T-helper 1 cell (primary cell): ENCODE measurements around the gene MRPS12.
"Not testable (repeated sequence)": the region's sequence is repeated elsewhere in the genome, so short reads cannot be mapped to it uniquely, and the experiment has no call there.

Experiments used
- DNase-seq, 5 donors: peaks; one replicate each; pipeline ENCODE4 v3.0.0-alpha.2; 2012 to 2020

The MRPS12 gene

DNA sequence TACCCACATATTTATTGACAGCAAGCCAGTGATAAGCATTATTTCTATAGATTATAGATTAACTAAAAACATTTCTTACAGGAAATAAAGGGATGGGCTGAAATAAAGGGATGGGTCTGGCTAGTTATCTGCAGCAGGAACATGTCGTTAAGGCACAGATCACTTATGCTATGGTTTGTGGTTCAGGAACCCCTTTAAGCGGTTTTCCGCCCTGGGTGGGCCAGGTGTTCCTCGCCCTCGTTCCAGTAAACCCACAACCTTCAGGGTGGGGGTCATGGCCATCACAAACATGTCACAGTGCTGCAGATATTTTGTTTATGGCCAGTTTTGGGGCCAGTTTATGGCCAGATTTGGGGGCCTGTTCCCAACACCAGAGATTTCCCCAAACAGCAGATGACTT, 10.7 kb downstream of the MRPS12 start:
- DNase-seq, result not testable (repeated sequence)

DNA sequence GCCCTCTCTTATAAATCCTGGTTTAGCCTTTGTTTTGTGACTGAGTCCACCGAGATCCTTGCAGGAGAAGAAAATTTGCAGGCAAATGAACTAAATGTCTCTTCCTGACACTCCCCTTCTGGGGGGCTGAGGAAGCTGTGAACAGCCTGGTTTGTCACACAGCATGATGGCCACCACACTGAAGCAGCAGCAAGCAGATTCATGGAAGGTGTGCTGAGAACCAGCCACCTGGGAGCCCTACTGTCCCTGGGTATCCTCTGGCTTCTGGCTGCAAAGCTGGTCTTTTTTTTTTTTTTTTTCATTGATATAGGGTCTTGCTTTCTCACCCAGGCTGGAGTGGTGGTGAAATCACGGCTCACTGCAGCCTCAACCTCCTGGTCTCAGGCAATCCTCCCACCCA, 11.2 kb downstream of the MRPS12 start:
- DNase-seq, result no peak

DNA sequence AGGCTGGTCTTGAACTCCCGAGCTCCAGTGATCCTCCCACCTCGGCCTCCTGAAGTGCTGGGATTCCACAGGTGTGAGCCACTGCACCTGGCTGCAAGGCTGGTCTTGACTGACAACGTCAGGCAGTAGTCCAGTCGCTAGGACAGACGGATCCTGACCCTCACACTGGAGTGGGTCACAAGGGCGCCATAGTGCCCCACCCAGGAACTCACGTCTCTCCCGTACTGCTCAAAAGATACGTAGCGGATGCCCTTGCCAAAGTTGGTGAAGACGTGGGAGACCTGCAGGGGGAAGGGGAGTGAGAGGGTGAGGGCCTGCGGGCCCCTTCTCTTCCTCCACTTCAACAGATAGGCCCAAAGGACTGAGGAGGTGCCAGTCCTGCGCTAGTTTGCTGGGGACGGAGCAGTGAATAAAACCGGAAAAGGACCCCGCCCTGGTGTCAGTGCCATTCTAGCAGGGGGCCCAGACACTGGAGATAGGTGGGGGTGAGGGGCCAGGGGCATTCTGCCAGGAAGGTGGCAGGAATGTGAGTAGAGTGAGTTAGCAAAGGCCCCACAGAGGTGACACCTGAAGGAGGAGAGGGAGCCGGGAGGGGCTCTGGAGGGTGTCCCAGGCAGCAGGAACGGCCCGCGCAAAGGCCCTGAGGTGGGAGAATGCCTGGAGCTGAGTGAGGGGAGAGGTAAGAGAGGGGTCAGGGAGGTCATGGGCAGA, 11.9 kb downstream of the MRPS12 start:
- no peak for DNase-seq

DNA sequence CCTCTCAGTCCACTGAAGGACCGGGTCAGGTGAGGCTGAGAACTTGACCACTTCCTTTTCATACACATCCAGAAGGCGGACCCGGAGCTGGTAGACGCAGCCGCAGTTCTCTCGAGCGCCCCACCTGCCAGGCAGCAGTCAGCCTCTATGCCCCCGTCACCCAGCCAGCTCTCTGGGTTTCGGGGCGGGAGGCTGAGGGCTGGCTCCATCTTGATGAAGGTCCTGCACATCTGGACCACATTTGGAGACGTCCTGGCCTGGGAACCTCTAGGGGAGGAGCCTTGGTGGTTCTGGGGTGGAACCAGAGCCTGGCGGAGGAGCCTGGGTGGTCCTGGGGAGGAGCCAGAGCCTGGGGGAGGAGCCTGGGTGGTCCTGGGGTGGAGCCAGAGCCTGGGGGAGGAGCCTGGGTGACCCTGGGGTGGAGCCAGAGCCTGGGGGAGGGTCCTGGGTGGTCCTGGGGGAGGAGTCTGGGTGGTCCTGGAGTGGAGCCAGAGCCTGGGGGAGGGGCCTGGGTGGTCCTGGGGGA, 14.3 kb downstream of the MRPS12 start:
- no peak for DNase-seq

DNA sequence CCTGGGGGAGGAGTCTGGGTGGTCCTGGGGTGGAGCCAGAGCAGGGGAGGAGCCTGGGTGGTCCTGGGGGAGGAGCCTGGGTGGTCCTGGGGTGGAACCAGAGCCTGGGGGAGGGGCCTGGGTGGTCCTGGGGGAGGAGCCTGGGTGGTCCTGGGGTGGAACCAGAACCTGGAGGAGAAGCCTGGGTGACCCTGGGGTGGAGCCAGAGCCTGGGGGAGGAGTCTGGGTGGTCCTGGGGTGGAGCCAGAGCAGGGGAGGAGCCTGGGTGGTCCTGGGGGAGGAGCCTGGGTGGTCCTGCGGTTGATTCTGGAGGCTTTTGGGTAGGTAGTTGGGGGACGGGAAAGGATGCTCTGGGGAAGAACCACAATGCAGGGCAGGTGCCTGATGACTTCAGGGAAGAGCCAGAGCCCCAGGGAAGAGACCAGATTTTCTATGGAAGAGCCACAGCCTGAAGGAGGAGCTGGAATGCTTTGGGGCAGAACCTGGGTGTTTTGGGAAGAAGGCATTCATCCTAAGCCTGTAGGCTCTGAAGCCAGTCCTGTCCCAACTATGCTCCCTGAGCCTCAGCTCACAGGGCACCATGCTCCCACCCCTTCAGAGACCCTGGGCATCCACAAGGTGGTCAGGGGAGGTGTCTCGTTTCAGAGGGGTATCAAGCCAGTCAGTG, 15.0 kb downstream of the MRPS12 start:
- no peak for DNase-seq

DNA sequence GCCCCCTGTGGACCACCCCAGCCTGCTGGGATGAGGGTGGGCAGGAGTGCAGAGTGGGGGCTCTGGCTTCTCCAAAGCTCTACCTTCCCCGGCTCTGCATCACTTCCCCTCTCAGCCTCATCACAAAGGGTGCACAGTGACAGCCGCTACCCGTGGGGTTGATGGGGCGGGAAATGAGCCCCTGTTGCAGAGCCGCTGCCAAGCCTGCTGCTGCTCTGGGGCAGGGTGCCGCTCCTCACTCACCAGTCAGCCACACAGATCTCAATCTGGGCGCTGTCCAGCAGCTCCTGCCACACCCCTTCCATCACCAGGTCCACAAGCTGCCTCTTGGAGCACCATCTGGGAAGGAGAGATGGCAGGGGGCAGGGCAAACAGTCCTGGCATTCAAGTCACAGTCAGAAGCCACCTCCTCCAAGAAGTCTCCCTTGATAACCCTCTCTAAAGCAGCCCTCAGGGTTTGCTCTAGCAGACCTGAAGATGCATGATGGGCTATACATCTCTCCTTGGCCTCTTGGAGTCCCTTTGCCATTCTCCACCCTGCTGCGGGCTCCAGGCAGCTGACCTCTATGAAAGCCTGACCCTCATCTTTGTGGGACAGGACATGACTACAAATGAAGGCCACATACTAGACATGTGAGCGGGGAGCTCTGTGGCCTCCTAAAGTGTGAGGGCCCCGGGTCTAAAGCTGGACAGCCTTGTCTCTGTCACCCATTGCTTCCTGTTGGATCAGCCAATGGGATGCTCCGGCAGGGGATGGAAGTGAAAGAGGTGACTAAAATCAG, 15.7 kb downstream of the MRPS12 start:
- DNase-seq, result no peak

DNA sequence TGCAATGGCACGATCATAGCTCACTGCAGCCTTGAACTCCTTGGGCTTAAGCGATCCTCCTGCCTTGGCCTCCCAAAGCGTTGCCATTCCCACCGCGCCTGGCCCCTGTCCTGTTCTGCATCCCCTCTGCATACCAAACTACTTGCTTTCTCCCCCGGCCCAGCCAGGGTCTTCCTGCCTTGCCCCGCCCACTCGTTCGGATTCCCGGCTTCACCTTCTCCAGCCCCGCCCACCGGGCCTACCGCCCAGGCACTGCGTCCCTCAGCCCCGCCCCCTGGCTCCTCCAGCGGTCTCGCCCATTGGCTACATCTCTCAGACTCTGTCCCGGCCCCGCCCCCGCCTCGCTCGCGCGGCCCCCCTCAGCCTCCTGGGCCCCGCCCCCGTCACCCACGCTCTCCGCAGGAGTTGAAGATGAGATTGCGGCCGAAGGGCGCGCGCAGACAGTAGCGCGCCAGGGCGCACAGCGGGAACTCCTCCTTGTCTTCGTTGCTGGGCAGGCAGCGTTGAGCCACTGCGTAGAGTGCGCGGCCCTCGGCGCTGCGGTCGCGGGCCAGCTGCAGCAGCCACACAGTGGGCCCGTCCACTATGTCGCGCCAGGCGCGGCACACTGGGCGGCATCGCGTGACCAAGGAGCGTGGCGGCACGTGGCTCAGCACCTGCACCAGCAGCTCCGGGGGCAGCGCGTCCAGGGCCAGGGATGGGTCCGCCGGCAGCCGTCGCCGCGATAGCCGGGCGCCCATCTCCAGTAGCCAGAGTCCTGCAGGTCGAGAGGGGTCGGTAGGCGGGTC, 19.0 kb downstream of the MRPS12 start:
- peak; percentile 56 to 81 (median 68) for DNase-seq

DNA sequence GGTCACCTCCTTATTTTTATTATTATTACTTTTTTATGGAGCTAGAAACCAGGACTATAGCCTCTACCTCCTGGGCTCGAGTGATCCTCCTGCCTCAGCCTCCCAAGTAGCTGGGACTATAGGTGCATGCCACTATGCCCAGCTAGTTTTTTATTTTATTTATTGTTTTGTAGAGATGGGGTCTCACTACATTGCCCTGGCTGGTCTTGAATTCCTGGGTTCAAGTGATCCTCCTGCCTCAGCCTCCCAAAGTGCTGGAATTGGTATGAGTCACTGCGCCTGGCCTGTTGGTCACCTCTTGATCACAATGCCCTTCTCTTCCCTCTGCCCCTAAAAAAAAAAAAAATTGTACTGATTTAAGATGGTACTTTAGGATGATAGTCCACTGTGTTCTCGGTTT, 20.4 kb downstream of the MRPS12 start:
- DNase-seq, result no peak

DNA sequence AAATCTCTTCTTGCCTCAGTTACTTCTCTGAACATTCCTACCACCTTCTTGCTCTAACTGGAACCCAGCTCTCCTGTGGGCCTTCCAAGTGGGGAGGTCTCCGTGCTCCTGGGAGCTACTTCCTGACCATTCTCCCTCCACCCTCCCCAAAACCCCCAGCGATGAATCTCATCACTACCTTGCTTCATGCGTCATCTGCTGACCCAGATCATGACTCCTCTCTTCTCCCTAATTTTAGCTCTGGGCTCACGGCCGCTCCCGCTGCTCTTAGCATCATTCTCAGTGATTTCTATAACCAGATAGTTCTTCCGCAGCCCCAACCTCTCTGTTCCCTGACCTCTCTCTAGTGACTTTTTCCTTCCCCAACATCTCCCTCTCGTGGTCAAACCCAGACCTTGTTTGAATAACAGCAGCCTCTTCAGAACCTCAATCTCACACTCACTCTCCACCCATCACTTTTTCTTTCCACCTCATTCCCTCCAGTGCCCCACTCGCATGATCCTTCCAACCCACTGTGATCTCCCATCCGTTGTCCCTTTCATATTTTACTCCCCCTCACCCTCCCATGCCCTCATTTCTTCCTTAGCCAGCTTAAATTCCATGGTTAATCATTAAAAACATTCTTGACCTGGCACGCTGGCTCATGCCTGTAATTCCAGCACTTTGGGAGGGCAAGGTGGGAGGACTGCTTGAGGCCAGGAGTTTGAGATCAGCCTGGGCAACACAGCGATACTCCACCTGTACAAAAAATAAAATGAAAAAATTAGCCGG, 21.8 kb downstream of the MRPS12 start:
- peak in 2 of 5 donors; percentile 22 to 49 for DNase-seq

DNA sequence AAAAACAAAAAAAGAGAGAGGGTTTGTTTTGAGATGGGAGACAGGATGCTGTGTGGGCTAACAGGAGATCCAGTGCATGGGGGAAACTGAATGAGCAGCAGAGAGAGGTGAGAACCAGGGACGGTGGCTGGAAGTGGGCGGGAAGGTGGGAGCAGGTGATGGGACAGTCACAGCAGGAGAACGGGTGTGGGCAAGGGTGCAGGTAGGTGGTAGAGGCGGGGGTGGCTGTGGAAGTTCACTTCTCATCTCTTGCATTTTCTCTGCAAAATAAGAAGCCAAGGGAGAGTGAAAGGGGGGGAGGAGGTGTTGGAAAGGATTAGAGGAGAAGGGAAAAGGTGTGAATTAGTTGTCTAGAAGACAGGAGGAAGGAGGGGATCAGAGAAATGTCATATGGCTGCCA, 22.9 kb downstream of the MRPS12 start:
- DNase-seq, result no peak

DNA sequence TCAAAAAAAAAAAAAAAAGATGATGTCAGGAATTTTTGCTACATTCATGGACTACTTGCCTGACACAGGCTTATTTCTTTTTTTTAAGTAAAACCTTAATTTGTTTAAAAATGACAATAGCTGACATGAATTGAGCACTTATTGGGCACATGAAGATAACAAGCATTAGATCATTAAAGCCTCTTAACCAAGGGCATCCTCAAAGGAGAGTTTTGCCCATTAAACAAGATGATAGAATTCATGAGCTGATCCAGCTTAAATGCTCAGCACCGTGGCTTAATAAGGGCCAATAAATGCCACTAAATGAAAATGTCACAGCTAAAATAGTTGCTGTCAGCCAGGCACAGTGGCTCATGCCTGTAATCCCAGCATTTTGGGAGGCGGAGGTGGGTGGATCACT, 25.5 kb downstream of the MRPS12 start:
- no peak for DNase-seq

DNA sequence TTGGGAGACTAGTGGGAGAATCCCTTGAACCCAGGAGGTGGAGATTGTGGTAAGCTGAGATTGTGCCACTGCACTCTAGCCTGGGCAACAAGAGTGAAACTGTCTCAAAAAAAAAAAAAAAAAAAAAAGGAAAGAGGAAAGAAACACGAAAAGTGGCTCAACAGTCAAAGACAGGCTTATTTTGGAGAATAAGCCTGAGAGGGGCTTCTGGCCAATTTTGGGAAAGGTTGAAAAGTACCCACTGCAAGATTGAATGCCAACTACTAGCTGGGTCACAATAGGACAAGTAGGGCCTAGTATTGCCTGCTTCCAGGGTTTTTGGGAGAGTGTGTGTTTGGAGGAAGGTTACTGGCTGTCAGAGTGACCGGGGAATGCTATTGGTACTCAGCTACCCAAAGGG, 27.6 kb downstream of the MRPS12 start:
- DNase-seq, result no peak

DNA sequence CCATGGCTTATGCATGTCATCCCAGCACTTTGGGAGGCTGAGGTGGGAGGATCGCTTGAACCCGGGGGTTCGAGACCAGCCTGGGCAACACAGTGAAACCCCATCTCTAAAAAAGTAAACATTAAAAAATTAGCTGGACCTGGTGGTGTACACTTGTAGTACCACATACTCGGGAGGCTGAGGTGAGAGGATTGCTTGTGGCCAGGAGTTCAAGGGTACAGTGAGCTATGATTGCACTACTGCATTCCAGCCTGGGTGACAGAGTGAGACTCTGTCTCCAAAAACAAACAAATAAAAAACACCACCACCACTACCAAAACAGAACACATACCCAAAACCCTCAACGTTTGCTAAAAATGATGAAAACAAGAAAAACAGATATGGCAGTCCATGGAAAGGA, 28.9 kb downstream of the MRPS12 start:
- DNase-seq, result no peak

DNA sequence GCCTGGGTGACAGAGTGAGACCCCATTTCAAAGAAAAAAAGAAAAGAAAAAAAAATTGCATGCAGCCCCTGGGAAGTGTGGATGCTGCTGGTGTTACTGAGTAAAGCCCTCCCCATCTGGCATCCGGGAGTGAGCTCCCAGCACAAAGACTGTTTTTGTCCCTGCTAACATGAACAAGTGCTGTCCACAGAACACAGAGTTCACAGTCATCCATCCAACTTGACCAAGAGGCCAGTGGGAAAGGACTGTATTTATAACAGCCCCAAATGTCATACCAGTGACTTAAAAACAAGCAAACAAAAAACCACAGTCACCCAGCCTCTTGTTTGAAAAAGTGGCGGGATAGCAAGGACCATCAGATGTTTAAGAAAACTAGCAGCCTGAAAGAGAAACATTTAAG, 34.0 kb downstream of the MRPS12 start:
- DNase-seq, result no peak

DNA sequence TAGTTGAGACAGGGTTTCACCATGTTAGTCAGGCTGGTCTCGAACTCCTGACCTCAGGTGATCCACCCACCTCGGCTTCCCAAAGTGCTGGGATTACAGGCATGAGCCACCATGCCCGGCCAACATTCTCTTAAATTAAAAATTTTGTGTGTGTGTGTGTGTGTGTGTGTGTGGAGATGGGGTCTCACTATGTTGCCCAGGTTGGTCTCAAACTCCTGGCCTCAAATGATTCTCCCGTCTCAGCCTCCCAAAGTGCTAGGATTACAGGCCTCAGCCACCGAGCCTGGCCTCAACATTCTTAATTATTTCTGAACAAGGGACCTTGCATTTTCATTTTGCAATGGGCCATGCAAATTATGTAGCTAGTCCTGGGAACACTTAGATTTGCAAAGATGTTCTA, 35.4 kb downstream of the MRPS12 start:
- DNase-seq, result not testable (repeated sequence)

DNA sequence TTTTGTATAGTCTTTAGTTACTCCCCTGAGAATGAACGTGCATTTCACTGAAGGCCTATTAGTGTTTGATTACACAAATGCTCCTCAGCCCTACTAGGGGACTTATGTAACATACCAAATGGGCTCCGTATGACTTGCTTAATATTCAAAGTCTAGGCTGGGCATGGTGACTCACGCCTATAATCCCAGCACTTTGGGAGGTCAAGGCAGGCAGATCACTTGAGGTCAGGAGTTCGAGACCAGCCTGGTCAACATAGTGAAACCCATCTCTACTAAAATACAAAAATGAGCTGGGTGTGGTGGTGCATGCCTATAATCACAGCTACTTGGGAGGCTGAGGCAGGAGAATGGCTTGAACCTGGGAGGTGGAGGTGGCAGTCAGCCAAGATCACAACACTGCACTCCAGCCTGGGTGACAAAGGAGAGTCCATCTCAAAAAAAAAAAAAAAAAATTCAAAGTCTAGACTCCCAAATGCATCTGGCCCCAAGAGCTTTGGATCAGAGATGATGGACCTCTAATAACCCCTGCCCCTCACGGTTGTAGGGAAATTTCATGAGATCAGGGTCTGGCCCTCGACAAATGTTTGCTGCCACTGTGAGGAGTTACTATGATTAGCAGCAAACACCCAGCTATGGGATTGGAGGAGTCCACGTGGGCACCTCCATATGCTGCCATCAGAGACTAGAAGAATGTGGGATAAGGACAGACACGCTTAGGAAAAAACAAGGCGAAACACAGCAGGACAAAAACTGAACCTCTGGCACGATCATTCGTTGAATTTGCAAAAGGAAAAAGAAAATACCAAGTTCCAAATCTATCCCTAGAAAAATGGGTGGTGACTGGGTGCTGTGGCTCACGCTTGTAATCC, 40.2 kb downstream of the MRPS12 start:
- DNase-seq, result no peak

DNA sequence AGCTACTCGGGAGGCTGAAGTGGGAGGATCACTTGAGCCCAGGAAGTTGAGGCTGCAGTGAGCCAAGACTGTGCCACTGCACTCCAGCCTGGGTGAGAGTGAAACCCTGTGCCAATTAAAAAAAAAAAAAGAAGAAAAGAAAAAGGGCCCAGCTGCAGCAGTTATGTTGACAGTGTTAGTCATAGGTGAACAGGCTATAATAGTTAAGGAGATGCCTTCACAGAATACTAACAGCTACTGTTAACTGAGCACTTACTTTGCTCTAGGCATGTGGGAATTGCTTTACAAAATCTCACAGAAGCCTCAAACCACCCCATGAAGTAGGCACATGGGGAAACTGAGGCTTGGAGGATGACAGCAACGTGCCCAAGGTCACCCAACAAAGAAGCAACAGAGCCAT, 40.9 kb downstream of the MRPS12 start:
- DNase-seq, result no peak

DNA sequence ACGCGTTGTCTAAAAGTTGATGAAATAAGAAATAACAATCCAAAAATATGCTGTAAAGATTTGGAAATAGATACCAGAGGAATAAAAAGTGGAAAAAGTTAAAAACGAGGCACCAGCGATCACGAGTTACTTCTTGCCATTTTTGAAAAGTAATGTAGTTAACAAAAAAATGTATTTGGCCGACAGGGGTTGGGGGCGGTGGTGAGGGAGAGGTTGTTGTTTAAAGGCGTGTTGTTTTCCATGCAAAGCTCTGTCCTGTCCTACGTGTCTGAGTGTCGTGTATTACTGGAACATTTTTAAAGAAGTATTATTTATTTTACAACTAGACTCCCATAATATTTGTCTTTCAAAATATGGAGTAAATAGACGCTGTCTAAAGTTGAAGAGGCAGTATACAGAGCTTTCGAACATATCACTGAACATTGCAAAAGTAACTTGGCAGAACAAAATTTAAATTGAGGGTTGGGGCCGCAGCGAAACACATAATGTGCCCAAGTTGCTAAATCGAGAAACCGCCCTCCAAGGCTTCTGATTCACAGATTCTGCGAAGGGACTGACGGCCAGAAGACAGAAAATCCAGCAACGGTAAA, 44.0 kb downstream of the MRPS12 start:
- DNase-seq, result no peak

DNA sequence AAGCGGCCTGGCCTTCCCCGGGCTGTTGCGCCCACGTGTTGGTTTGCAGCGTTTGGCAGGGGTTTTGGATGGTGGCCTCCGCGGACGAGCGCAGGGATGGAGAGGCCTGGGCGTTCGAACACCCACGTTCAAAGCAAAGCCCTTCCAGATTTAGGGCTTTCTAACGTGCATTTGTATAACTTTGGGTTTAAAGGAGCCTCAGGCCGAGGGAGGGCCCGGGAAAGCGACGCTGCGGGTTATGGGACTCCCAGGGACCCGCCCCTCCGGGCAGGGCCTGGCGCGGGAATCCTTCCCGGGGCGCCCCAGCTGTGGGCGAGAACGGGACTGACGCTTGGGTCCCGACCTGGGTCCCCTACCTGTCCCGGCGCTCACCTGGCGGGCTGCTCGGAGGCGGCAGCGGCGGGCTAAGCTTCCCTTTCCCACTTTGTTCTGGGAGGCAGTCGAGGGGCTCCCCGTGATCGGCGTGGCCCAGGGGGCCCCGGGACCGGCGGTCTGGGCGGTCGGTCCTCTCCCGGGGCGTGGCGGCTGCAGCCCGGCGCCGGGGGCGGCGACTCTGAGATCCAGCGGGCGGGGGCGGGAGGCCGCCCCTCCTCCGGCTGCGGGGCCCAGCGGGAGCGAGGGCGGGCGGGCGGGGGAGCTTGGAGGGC, 44.6 kb downstream of the MRPS12 start, which contains the start of gene FBXO17:
Gene FBXO17 (minus strand): TSS at position 529 of the 647 bp plus-strand sequence. CDS start 25,423 bp downstream, outside the sequence.
- peak in 1 of 5 donors; percentile 3 for DNase-seq

DNA sequence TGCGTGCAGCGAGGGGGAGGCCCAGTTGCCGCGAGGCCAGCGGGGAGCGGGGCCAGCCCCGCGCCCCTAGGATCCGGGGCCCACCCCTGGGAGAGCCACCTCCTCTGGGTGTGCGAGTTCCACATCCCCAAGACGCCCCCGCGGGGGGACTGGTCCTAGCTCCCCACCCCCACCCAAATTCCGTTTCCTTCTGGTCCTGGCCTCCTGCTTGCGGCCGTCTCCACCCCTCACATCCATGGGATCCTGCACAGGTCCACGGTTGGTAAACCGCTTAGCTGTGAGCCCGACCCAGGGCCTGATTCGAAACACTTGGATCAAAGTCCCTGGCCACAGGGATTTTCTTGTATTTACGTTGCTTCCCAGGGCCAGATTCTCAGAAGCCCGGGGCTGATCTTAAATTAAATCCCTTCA, 45.1 kb downstream of the MRPS12 start:
- DNase-seq, result no peak
